Left ventricle myocardium inferior (tissue), 1 donor: ENCODE results near the gene TSPAN32. TPM values are rescaled to one million over a fixed set of nuclear protein-coding genes. Genes with fewer than 3 reads are reported as not detected.

ENCODE experiments used
- DNase-seq: peaks from one replicate; pipeline ENCODE4 v3.0.0-alpha.2; 2020
- H3K27ac ChIP-seq: fragments of 200-600 bp; replicated peaks from 2 replicates; pipeline ENCODE4 v1.8.0; 2021
- H3K27me3 ChIP-seq: fragments of 200-600 bp; 2 replicates; pipeline ENCODE4 v1.8.0; 2021; ENCODE audit warnings: low read depth
- H3K36me3 ChIP-seq: fragments of 200-600 bp; 2 replicates; pipeline ENCODE4 v1.8.0; 2021
- H3K4me1 ChIP-seq: fragments of 200-600 bp; 2 replicates; pipeline ENCODE4 v1.8.0; 2021
- H3K4me3 ChIP-seq: fragments of 200-600 bp; 2 replicates; pipeline ENCODE4 v1.8.0; 2021; ENCODE audit warnings: mild to moderate bottlenecking, moderate library complexity
- H3K9me3 ChIP-seq: fragments of 200-600 bp; replicated peaks from 2 replicates; pipeline ENCODE4 v1.8.0; 2021
- CTCF ChIP-seq: fragments of 200-600 bp; IDR thresholded peaks from 2 replicates; pipeline ENCODE4 v1.8.0; 2021; ENCODE audit warnings: antibody characterized with exemption, mild to moderate bottlenecking, borderline replicate concordance
- intact Hi-C: fragments of 100-400 bp; cut with micrococcal nuclease; formaldehyde crosslinking; loops from one replicate; pipeline ENCODE4 v1.11.0; 2022
- total RNA-seq: library from RNA; stranded (reverse); fragmentation: NEBNext Ultra II Directional; extraction: Animal tissue kit (Norgen Biotek cat#: 25700); gene quantifications from one replicate; pipeline ENCODE4 v1.2.1, GENCODE V29; 2021
- donor health status: DM: no; HTN: yes; CAD: no; lungs with severe emphysema.

TSPAN32 gene
- total RNA-seq, 1 donor from 2014 or later, result 27.1 TPM

DNA sequence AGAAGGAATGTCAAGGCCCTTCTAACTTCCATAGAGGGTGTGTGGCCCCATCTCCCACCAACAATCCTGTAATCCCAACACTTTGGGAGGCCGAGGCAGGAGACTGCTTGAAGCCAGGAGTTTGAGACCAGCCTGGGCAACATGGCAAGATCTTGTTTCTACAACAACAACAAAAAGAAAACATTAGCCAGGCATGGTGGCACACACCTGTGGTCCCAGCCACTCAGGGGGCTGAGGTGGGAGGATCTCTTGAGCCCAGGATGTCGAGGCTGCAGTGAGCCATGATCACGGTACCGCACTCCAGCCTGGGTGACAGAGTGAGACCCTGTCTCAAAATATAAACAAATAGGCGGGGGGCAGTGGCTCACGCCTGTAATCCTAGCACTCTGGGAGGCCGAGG, 16.9 kb downstream of the TSPAN32 start:
- H3K9me3 ChIP-seq, result peaks cover 16% of the 10 kb centered on the region
- intact Hi-C loops, result loop anchor here (10.0 kb wide), 1 partner anchor 56 kb away; the partner anchor contains the start of gene CD81
- no peak overlapping the region for H3K27ac ChIP-seq
- DNase-seq, result no peak
- no peak overlapping the region for H3K4me3 ChIP-seq
- TF ChIP-seq CTCF, result no peak
- H3K36me3 ChIP-seq, result no peaks in the 10 kb centered on the region
- peaks cover 24% of the 10 kb centered on the region for H3K4me1 ChIP-seq
- H3K27me3 ChIP-seq, result no peaks in the 10 kb centered on the region

GRCh38 chr11:2319791-2320472, 18.1 kb downstream of the TSPAN32 start:
- DNase-seq, result no peak
- Histone ChIP-seq H3K27me3 (no peaks in the 10 kb centered on the region), H3K4me3 (no peak overlapping the region), H3K27ac (no peak overlapping the region), H3K9me3 (peaks cover 16% of the 10 kb centered on the region), H3K36me3 (no peaks in the 10 kb centered on the region), H3K4me1 (peaks cover 13% of the 10 kb centered on the region)
- TF ChIP-seq CTCF, result no peak
- intact Hi-C loops, result loop anchor here (10.0 kb wide), 1 partner anchor 55 kb away; the partner anchor contains the start of gene CD81

GRCh38 chr11:2320568-2321310, 18.9 kb downstream of the TSPAN32 start:
- Histone ChIP-seq H3K27ac (no peak overlapping the region), H3K9me3 (peaks cover 16% of the 10 kb centered on the region), H3K4me1 (peaks cover 11% of the 10 kb centered on the region), H3K36me3 (no peaks in the 10 kb centered on the region), H3K4me3 (no peak overlapping the region), H3K27me3 (no peaks in the 10 kb centered on the region)
- intact Hi-C loops, result no loop called here
- no peak for TF ChIP-seq CTCF
- no peak for DNase-seq

DNA sequence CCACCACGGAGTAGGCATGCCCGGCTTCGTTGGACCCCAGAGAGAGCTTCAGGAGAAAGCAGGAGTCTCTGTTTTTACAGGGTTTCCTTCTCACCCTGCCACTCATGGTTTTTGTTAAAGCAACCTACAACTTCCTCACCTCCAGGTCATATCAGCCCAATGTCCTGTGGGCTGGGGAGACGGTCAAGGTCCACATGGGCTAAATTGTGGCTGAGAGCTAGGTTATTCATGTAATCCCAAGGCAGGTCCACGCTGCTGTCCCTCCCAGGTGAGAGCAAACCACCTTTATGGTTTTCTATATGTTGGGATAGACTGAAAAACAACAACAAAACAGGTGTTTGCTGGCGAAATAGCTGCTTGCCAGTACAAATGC, 19.5 kb downstream of the TSPAN32 start:
- Histone ChIP-seq H3K9me3 (peaks cover 16% of the 10 kb centered on the region), H3K27ac (no peak overlapping the region), H3K27me3 (no peaks in the 10 kb centered on the region), H3K36me3 (no peaks in the 10 kb centered on the region), H3K4me1 (peaks cover 12% of the 10 kb centered on the region), H3K4me3 (no peak overlapping the region)
- intact Hi-C loops, result no loop called here
- no peak for DNase-seq
- no peak for TF ChIP-seq CTCF

DNA sequence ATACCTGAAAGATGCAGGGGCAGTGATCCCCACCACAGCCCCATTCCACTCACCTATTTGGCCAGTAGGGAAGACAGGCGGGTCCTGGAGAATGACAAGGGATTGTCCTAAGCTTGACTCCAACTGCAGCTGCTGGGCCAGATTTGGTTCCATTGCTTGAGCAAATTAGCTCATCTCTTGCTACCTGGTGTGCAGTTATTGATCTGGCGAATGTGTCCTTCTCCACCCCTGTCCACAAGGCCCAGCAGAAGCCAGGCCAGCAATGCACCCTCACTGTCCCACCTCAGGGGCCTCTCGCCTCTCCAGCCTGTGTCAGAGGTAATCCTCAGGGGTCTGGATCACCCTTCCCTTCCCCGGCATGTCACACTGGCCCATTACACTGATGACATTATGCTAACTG, 23.3 kb downstream of the TSPAN32 start:
- intact Hi-C loops, result no loop called here
- no peak overlapping the region for H3K4me3 ChIP-seq
- TF ChIP-seq CTCF, result no peak
- no peak for DNase-seq
- H3K36me3 ChIP-seq, result no peaks in the 10 kb centered on the region
- H3K4me1 ChIP-seq, result peaks cover 17% of the 10 kb centered on the region
- peak overlapping the region; percentile 73 for H3K27ac ChIP-seq
- peaks cover 6% of the 10 kb centered on the region for H3K9me3 ChIP-seq
- no peaks in the 10 kb centered on the region for H3K27me3 ChIP-seq
